ENCODE measurements around the gene SPART. TPM values are rescaled to one million over a fixed set of nuclear protein-coding genes. Genes with fewer than 3 reads are reported as not detected.

SPART gene
- total RNA-seq, 1 experiment from 2014 or later: 23.3 TPM

GRCh38 chr13:36286006-36286405 lies 60.2 kb downstream of the SPART start:
- Histone ChIP-seq H3K4me2 (ENCODE audit: low read length) (no peak overlapping the region), H2AFZ (ENCODE audit: low read length) (no peak overlapping the region), H3K27ac (ENCODE audit: low read length) (no peak overlapping the region), H3K36me3 (ENCODE audit: low read depth, low read length) (no peaks in the 10 kb centered on the region; the same call in 1 of the 2 replicates), H3K9me2 (replicated peaks; ENCODE audit: low read length) (no peaks in the 10 kb centered on the region), H3K9ac (ENCODE audit: low read length) (no peak overlapping the region), H3K4me3 (ENCODE audit: low read length) (no peak overlapping the region), H3K9me3 (ENCODE audit: low read length) (peaks cover 6% of the 10 kb centered on the region; the same call in 1 of the 2 replicates), H3K79me2 (ENCODE audit: low read length) (no peaks in the 10 kb centered on the region), H3F3A (ENCODE audit: low read length, unreplicated experiment) (no peaks in the 10 kb centered on the region), H3K27me3 (ENCODE audit: low read length) (no peaks in the 10 kb centered on the region), H4K20me1 (ENCODE audit: low read length) (no peaks in the 10 kb centered on the region), H3K4me1 (ENCODE audit: insufficient read depth, low read length) (no peaks in the 10 kb centered on the region)
- POLR2A ChIA-PET (ENCODE audit: unreplicated experiment): no interaction called here
- TF ChIP-seq EZH2 (IDR thresholded peaks at IDR 0.05; ENCODE audit: low read length, unreplicated experiment) (no peak), CTCF (conservative IDR thresholded peaks at IDR 0.05; ENCODE audit: low read depth, low read length) (no peak), EZH2phosphoT487 (IDR thresholded peaks at IDR 0.05; ENCODE audit: borderline replicate concordance, low read length) (no peak)
- CTCF ChIA-PET: no interaction called here
- ATAC-seq: no peak
- BruUV-seq (replicated peaks): no TSS peak
- intact Hi-C loops (cut with micrococcal nuclease): no loop called here
- no peak for DNase-seq

- H3K27me3 ChIP-seq (ENCODE audit: low read length): no peaks in the 10 kb centered on the region
- no peak overlapping the region for H3K9ac ChIP-seq (ENCODE audit: low read length)
- no peaks in the 10 kb centered on the region for H3F3A ChIP-seq (ENCODE audit: low read length, unreplicated experiment)
- ChIA-PET CTCF (interaction anchor here (0.6 to 1.3 kb wide), 7 partner anchors 64 to 1182 kb away, joined by 3 to 6 read pairs (median 3); no protein-coding TSS in a partner anchor), POLR2A (ENCODE audit: unreplicated experiment) (no interaction called here)
- H3K27ac ChIP-seq (ENCODE audit: low read length): no peak overlapping the region
- no peaks in the 10 kb centered on the region for H3K79me2 ChIP-seq (ENCODE audit: low read length)
- no peaks in the 10 kb centered on the region for H3K4me1 ChIP-seq (ENCODE audit: insufficient read depth, low read length)
- DNase-seq (peak; percentile 60), ATAC-seq (peak; percentile 59)
- H3K4me3 ChIP-seq (ENCODE audit: low read length): no peak overlapping the region
- no peaks in the 10 kb centered on the region for H3K9me3 ChIP-seq (ENCODE audit: low read length)
- no peak overlapping the region for H3K4me2 ChIP-seq (ENCODE audit: low read length)
- no peak overlapping the region for H2AFZ ChIP-seq (ENCODE audit: low read length)
- BruUV-seq (replicated peaks): no TSS peak
- no peaks in the 10 kb centered on the region; the same call in 1 of the 2 replicates for H3K36me3 ChIP-seq (ENCODE audit: low read depth, low read length)
- intact Hi-C loops (cut with micrococcal nuclease): loop anchor here (1.0 to 2.0 kb wide), 4 partner anchors 62 to 558 kb away; no protein-coding TSS in a partner anchor
- TF ChIP-seq EZH2phosphoT487 (IDR thresholded peaks at IDR 0.05; ENCODE audit: borderline replicate concordance, low read length) (no peak), CTCF (conservative IDR thresholded peaks at IDR 0.05; ENCODE audit: low read depth, low read length) (peak; percentile 84), EZH2 (IDR thresholded peaks at IDR 0.05; ENCODE audit: low read length, unreplicated experiment) (no peak)
- no peaks in the 10 kb centered on the region for H4K20me1 ChIP-seq (ENCODE audit: low read length)
- no peaks in the 10 kb centered on the region for H3K9me2 ChIP-seq (replicated peaks; ENCODE audit: low read length)
These were observed 63.3 kb downstream of the SPART start for GRCh38 chr13:36282821-36283432.

Measured in PC-3 (cell line).